Prostate gland (tissue), 2 donors: ENCODE results near the gene GSTA4.

ENCODE experiments used
- POLR2A ChIP-seq: fragments of 450-650 bp; IDR thresholded peaks from one replicate; pipeline ENCODE4 v1.6.1; 2016; ENCODE audit warnings: antibody characterized with exemption, mild to moderate bottlenecking
- POLR2AphosphoS5 ChIP-seq: sonication (generic); formaldehyde crosslinking; IDR thresholded peaks from one replicate; pipeline ENCODE4 v1.6.1; 2017; ENCODE audit warnings: antibody characterized with exemption
- TF ChIP-seq, protein P1 (sequence below), 4 experiments: fragments of 200-600 bp in 2 of 4; fragments of 450-650 bp in 2 of 4; sonication (generic) in 2 of 4; IDR thresholded peaks; 1 replicate in 3 of 4; 2 replicates in 1 of 4; pipeline ENCODE4 v1.5.1; 2016 to 2019; ENCODE audit warnings: antibody characterized with exemption in 4 of 4, mild to moderate bottlenecking in 2 of 4, moderate library complexity in 2 of 4

DNA sequence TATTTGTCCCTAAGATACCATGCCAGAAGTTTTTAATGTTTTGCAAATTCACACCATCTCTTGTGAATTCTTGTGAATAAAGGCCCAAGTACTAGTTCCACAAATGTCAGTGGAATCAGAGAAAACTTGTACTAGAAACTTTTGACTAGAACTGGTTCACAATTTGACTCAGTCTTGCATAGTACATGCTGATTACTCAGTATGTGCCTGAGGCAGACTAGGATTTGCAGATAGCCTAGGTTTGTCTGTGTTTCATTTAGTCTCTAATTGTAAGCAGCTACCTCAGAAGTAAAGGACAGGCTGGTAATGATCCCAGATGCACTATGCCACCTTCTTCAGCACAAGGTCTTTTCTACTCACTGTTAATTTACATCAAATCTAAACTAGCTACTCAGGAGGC, 34.2 kb upstream of the GSTA4 start:
- no peak for TF ChIP-seq POLR2A
- TF ChIP-seq, protein P1, sequence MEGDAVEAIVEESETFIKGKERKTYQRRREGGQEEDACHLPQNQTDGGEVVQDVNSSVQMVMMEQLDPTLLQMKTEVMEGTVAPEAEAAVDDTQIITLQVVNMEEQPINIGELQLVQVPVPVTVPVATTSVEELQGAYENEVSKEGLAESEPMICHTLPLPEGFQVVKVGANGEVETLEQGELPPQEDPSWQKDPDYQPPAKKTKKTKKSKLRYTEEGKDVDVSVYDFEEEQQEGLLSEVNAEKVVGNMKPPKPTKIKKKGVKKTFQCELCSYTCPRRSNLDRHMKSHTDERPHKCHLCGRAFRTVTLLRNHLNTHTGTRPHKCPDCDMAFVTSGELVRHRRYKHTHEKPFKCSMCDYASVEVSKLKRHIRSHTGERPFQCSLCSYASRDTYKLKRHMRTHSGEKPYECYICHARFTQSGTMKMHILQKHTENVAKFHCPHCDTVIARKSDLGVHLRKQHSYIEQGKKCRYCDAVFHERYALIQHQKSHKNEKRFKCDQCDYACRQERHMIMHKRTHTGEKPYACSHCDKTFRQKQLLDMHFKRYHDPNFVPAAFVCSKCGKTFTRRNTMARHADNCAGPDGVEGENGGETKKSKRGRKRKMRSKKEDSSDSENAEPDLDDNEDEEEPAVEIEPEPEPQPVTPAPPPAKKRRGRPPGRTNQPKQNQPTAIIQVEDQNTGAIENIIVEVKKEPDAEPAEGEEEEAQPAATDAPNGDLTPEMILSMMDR (IDR thresholded peaks at IDR 0.05): no peak
- TF ChIP-seq POLR2AphosphoS5: no peak
